Fibroblast of peridontal ligament (primary cell): ENCODE measurements around the gene C1QL2.

Source experiments
- DNase-seq: peaks from one replicate; pipeline ENCODE4 v3.0.0-alpha.2; 2010; ENCODE audit errors: extremely low read depth

Gene C1QL2

DNA sequence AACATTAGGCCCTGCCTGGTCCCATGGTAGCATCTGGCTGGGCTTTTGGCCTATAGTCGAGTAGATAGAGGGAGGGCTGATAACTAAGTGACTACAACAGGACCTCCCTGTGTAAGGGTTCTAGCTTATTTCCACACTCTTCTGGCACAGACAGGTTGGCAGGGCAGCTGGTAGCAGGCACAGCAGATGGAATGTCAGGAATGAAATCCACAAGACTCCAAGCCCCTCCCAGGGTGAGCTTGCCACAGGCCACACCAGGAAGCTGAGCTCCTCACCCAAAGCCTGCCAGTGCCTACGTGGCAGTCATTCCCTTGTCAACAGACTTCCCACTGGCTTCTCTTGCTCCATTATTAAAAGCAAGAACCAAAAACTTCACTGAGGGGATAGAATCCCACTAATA, 20.7 kb upstream of the C1QL2 start:
- DNase-seq, result peak; percentile 17

DNA sequence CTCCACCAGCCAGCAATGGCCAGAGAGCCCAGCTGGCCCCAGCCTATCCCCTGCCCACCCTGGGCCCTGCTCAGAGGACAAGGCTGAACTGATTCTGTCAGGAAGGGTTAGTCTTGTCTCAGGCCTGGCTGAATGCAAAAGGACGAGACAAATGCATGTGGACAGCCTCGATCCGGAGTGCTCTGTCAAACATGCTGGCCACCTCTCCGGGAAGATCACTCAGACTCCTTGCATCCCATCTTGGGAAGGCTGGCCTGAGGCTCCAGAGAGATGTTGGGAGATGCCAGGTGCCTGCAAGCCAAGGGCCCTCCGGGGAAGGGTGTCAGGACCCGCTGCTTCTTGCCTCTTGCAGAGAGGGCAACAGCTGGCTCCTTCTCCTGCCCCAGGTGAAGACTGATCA, 20.2 kb upstream of the C1QL2 start:
- DNase-seq, result no peak

DNA sequence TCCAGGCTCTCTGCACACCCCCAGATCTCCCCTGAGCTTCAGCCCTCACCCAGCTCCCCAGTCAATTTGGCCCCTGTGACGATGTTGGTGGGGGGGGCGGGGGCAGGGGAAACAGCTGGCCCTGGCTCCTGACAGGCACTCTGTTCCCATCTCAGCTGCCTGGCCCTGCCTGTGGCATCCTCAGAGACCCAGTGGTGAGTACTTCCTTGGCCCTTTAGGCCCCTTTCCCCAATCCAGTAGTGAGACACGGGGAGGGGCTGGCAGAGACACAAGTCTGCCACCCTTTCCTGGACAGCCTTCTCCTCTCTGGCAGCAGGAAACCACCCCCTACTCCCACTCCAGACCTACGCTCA, 19.3 kb upstream of the C1QL2 start:
- no peak for DNase-seq

DNA sequence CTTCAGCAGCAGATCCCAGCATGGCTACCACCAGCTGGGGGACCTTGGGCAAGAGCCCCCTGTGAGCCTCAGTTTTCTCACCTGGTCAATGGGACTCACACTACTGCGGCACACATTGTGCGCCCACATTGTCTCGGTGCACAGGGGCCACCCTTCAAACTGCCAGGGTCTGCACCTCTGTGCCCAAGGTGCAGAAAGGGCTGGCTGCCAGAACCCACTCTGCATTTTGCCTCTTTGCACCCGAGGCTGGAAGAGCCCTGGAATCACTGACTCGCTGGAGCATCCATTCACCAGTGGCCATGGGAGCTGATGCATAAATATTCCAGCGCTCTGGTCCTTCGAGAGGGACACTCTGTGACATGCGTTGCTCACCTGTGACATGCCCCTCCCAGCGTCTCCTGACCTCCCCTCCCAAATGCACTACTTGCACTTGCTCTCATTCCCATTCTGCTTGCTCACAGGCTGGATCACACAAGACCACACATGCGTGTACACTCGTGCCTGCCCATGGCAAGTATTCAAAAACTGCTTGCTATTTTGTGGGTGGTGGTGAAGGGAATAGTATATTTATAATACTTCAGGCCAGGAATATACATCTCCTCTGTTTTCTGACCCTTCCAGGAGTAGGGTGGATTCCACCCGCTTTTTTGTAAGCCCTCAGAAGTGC, 18.8 kb upstream of the C1QL2 start:
- no peak for DNase-seq

DNA sequence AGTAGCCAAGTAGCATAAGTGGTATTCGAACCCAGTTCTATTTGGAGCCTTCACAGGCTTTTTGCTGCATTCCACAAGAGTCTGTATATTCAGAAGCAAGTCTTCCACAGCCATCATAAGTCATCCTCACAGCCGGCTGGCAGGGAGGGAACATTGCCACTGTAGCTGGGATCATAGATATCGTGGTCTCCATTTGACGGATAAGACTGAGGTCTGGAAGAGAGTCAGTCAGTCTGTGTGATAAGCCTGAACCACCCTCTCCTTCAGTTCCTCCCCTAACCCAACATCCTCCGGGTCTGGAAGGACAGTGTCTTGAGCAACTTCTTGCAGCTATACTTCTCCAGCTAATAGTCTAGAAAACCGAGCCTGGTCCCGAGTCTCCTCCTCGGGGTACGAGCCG, 17.0 kb upstream of the C1QL2 start:
- DNase-seq, result no peak

DNA sequence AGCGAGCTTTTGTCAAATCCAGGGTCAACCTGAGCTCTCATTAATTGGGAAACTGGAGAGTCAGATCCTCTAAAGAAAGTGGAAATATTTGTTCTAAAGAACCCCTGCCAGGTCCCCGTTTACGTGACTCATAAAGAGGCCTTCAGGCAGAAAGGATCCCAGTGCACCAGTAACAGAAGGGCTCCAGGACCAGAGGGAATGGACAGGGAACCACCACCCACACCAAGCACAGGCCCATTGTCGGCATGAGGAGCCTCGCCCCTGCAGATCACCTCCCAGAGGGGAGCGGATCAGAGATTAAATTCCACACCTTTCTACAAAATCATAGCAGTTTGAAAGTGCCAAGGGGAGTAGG, 16.4 kb upstream of the C1QL2 start:
- DNase-seq, result no peak

DNA sequence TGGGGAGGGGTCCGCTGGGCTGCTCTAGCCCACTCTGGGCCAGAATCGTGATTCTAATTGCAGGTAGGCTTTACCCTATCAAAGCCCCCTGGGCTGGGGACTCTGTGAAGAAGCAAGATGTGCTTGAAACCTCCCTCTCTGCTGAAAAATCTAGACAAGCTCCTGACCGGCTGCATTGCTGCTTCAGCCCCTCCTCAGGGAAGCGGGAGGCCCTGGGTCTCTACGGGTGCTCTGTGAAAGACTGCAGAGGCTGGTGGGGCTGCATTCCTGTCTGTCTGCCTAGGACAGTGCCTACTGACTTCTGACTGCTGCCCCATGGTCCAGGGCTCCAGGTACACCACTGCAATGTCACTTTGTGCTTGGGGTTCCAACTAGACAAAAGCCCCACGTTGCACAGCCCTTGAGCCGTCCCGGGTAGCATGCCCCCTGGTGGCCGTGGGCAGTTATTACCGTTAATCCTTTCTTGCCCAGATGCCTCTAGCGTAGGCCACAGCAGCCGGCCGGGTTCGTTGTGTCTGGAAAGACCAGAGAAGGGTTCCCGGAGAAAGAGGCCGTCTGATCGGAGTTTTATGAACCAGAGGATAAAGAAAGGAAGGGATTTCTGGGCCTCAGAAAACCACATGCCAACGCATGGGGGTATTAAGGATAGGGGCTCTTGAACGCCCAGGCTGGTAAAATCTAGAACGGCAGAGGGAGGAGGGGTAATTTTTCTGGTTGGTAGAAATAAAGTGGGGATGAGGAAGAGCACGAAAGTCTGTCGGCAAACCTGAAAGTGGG, 15.9 kb upstream of the C1QL2 start:
- peak; percentile 7 for DNase-seq

DNA sequence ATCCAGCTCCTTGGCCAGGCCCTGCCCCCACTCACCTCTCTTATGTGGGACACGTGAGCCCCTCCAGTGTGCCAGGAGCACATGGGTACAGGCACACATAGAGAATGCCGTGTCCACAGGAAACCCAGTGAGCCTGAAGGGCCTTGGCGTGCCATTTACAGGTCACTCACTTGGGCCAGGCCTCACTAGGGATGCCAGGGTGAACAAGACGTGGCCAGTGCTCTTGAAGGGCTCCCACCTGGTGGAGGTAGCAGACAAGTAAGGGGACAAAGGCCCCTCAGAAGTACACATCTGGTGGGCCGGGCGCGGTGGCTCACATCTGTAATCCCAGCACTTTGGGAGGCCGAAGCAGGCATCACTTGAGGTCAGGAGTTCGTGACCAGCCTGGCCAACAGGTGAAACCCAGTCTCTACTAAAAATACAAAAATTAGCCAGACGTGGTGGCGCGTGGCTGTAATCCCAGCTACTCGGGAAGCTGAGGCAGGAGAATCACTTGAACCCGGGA, 15.1 kb upstream of the C1QL2 start:
- no peak for DNase-seq

DNA sequence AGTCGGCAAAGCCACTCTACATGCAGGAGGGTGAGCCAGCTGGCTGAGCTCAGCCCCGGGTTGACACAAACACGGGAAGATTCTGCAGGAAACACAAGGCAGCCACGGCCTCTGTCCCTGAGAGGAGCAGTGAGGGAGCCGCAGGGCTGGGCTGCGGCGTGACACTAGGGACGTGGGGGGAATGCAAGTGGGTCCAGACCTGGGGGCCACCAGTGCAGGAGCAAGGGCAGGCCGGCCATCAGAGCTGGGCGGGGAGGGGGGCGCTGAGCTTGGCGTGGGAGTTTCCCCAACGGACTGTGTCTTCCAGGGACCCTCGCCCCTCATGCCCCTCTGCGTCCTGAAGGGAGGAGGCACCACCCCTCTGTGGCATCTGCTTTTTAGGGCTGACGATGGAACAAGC, 12.0 kb upstream of the C1QL2 start:
- no peak for DNase-seq

DNA sequence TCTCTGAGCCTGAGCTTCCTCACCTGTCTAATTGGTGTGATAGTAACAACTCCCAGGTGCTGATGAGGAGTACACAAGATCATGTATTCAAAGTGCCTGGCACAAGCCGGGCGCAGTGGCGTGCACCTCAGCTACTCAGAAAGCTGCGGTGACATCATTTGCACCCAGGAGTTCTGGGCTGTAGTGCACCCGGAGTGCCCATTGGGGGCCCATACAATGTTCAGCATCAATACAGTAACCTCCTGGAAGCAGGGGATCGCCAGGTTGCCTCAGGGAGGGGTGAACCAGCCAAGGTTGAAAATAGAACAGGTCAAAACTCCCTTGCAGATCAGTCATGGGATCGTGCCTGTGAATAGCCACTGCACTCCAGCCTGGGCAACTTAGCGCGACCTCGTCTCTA, 11.2 kb upstream of the C1QL2 start:
- DNase-seq, result no peak

DNA sequence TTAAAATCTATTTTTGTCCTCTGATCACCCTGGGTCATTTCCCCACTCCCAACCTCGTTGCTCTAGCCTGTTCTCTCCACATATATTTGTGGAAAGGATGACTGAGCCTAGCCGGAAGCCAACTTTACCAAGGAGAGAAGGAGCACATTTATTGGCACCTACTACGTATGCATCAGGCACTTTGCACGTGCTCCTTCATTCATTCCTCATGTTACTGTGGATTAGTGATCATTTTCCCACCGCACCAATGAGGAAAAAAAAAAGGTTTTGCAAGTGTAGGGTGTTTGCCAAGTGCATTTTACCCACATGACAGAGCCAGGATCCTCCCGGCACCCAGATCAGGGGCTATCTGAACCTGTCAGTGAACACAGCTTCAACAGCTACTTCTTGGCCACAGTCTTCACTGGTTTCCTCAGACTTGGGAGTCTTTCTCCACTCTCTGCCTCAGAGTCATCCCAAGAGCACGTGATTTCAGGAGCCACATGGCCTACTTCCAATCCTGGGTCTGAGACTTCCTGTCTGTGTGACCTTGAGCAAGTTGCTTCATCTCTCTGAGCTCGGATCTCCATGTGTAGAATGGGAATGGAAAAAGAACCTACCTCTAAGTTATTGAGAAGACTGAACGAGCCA, 1.9 kb upstream of the C1QL2 start:
- DNase-seq, result no peak

DNA sequence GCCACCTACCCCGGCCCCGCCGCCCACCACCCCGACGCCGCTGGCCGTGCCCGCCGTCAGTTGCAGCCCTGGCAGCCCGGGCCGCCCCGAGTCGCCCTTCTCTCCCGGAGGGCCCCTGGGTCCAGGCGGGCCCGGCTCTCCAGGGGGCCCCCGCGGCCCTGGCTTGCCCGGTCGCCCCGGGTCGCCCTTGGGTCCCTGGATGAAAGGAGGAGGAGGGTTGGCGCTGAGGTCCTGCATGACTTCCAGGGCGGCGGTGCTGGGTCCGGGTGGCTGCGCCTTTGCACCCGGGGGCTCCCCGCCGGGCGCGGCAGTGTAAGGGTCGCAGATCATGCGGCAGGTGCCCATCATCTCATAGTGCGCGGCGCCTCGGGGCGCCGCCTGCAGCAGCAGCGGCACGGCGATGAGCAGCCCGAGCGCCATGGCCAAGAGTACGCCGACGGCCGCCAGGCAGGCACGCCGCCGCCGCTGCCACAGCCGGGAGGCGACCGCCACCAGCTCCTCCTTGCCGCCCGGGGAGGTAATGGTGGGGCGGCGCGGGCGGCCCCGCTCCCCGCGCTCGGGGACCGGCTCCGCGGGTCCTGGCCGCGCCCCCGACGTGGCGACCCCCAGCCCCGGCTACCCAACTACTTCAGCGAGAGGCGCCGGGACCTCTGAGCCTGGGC, 570 bp downstream of the C1QL2 start:
- DNase-seq, result no peak

DNA sequence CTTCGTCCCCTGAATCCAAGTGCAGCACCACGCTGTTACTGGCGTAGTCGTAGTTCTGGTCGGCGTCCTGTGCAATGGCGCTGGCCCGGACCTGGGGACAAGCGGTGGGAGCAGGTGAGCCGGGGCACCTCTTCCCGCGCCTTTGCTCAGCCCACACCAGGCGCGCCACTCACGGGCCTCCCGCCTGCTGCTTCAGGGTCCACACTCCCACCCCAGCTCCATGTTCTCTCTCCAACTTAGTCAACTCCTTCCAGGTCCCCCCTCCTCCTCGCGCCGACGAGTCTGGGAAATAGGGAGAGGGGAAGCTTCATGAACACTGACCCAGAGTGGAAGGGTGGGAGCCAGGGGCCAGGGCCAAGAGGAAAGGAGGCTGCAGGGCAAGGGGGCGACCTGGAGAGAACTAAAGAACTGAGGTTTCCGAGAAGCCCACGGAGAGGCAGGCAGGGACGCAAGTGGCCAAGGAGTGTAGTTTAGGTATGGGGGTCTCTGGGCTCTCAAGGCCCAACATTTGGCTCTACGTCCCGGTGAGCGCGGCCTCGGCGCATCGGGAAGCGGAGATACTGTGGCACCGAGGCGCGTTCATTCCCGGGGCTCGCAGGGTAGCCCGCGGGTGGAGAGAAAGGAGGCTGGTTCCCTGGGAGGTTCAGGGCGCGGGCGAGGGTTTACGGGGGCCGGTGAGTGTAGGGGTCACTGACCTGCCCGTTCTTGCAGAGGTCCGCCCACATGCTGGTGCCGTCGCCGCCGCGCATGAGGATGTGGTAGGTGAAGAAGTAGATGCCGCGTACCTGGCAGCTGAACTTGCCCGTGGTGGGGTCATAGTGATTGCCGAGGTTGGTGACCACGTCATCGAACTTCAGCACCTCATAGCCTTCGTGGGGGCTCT, 1.4 kb downstream of the C1QL2 start:
- DNase-seq, result no peak

DNA sequence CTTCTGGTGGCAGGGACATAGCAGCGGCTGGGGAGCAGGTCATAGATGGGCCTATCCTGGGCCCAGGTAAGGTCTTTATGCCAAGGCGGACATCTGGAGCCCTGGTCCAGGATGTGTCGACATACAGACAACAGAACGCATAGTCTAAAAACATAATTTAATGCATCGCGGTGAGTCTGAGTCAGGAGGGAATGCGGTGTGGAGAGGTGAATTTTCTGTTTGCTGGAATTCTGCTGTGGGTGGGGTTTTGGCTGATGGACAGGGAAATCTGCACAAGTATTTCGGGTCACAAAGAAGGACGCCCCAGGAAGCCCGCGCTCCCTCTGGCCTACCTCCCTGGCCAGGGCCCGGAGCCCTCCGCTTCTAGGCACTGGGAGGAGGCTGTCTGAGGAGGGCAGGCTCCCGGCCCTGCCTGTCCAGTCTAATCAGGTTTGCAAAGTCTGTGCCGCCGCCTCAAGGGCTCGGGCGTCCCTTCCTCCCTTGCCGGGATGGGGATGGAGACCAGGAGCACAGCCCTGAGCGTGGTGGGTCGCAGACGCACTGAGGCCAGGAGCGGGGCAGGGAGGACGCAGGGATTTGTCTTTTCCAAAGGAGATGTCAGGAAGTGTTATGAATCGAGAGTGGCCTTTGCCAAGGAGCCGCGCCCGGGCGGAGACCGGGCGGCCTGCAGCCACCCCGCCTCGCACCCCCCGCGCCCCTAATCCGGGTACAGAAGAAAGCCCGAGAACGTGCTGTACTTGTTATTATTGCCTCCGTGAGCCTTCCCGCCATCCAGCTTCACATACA, 2.3 kb downstream of the C1QL2 start:
- DNase-seq, result no peak

DNA sequence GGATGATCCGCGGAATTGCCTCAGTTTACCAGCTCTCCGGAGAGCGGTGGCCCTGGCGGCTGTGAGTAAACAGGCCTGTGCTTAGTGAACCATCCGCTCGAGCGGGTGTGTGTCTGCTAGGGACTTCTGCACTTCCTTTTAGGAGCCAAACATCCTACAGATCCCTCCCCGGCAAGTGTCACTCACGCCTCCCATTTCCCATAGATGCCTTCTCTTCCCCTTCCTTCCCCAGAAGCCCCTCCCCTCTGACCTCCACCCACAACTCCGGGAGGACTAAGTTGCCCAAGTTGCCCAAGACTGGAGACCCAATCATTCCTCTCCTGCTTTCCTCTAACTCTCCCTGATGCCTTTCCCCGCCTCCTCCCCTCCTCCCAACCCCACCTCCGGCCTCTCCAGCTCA, 2.9 kb downstream of the C1QL2 start:
- no peak for DNase-seq

DNA sequence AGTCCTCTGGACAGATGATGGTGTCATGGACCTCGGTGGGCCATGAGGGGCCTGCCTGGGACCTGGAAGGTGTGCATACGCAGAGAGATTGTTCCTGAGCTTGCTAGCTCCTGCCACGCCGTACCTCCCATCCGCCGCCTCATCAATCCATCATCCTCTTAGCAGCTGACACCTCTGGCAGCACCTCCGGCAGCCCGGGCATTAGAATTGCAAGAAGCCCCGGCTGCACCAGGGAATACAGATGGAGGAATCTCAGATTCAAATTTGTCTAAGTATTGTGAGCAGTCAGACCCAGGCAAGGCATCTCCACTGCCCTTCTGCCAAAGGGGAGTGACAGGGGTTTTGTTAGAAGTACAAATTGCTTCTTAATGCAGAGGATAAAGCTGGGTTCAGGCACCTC, 4.5 kb downstream of the C1QL2 start:
- no peak for DNase-seq

DNA sequence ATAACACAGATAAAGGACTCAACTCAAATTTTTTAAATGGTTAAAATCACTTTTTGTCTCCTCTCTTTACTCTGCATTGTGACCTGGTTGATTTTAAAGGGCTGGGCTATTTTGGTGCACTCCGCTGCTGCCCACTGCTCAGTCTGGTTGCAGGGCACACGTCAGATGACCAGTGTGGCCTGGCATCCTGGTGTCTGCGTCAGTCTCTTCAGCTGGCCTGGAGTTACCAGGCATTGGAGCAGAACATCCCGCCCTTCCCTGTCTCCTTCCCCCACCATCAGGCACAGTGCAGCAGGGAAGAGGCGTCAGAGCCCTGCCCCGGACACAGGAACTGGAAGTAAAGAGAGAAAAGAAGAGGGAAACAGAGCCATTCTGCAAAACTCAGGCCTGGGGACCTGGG, 8.9 kb downstream of the C1QL2 start:
- DNase-seq, result no peak

DNA sequence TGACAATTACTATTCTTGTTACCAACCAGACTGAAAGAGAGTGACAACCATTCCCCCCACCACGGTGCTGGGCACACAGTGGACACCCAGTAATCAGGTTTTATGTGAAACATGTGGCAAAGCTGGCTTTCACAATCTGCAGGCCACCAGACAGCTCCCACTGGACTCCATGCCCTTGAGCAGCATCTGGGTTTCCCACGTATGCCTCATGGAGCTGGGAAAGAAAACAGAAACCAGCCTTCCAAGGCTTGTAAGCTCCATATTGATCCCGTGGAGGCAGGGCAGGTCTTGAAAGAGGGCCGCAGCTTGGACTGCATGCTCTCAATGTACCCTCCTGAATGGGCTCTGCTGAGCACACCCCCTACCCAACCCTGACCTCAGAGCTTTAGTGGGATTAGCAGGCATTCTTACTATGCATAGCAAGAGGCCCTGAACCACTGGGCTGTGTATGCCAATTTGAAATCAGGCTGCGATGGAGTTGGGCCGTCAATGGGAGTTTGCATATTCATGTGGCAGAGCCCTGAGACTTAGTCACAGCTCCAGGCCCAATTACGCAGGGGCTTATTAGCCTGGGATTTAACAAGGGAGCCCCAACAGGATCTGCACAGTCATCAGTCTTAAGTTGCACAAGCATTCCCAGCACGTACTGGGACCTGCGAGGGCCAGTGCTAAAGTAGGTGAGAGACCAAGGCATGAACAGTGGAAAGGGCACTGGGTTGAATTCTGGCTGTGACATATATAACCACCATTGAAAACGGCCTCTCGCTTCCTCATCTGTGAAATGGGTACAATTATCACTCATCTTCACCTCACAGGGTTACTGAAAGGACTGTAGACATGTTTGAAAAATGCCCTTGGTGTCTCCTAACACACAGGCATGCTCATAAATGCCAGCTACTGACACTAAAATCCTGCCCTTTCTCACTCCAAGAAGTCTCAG, 10.5 kb downstream of the C1QL2 start:
- no peak for DNase-seq

DNA sequence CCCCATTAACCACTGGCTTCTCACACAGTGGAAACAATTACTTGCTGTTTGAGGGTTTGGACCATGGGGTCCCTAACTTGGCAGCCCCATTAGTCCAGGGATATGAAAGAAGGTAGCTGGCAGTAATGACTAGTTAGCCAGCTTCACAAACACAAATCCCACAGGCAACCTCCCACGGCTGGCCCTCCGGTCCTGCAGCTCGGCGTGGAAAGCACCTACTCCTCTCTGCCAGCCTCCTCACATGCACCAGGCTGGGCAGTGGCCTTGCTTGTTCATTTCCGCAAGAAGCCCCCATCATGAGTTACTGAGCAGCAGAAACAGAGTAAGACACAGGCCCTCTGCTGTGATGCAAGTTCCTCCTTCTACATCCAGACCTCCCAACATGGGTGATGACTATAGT, 13.7 kb downstream of the C1QL2 start:
- no peak for DNase-seq

DNA sequence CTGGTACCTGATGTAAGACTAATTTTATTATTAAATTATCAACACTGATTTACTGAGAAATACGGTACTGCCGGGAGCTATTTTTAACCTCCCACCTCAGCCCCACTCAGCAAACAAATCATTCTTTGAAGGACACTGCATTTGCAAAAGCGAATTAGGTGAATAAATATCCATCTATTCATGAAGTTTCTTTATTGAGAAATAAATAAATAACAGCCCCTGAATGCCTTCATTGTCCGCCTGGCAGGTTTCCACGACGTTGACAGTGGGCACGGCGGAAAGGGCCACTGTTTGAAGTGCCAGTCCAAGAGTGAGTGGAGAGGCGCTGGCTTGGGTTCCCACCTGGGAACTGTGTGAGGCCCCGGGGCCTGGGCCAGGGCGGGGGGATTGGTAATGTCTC, 15.7 kb downstream of the C1QL2 start:
- DNase-seq, result no peak
